Measurements from ENCODE around the gene KRT85.

DNA sequence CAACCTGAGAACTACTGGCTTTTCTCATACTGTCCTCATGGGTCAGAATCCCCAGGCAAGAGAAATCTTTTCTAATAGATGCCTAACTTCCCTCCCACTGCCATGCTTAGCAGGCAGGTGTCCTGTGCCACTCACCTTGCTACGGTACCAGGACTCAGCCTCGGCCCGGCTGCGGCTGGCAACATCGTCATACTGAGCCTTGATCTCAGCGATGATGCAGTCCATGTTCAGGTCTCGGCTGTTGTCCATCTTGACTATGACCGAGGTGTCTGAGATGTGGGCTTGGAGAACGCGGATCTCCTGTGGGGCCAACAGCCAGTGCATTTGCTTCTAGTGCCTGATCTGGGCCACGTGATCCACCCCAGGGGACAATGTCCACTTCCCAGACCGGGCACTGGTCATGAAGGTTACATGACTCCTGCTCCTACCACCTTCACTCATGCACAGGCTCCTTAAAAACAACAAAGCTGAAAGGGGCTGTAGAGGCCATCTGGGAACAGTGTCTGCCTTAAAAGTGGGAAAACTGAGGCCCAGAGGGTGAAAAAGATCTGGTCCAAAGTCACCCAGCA is 4.1 kb downstream of the KRT85 start:
- TF ChIP-seq EZH2 (IDR thresholded peaks at IDR 0.05; ENCODE audit: insufficient read depth, poor library complexity, severe bottlenecking) (no peak), EZH2phosphoT487 (IDR thresholded peaks at IDR 0.05; ENCODE audit: insufficient read depth, low read depth) (no peak)
